Pancreas (tissue), 10 donors: ENCODE results near the gene TNP1. TPM values are rescaled to one million over a fixed set of nuclear protein-coding genes. Genes with fewer than 3 reads are reported as not detected.

Experiments used
- ATAC-seq, 4 donors: fragments of 200-7000 bp; cut with Tn5 transposase; one replicate each; pipeline versions ENCODE4 v1.8.0 to v1.9.1; 2020; ENCODE audit warnings: mild to moderate bottlenecking in 4 of 4, moderate library complexity in 4 of 4
- DNase-seq, 6 donors: peaks; one replicate each; pipeline ENCODE4 v3.0.0-alpha.2; 2020
- FAIRE-seq: peaks from 2 replicates; lab custom pipeline; 2012; peaks lifted over from hg19 to GRCh38; lab: Jason Lieb, UNC
- H3K27ac ChIP-seq, 4 donors: fragments of 200-600 bp; sonication (generic); 1 replicate in 3 of 4; 2 replicates in 1 of 4; pipeline versions ENCODE4 v1.5.0 to v1.8.0; 2020
- H3K27me3 ChIP-seq, 4 donors: fragments of 200-600 bp; one replicate each; pipeline ENCODE4 v1.8.0; 2021
- H3K36me3 ChIP-seq, 3 donors: fragments of 200-600 bp; sonication (generic) in 1 of 3; one replicate each; pipeline versions ENCODE4 v1.5.0 to v1.8.0; 2020 to 2021
- H3K4me1 ChIP-seq, 3 donors: fragments of 200-600 bp; one replicate each; pipeline ENCODE4 v1.8.0; 2021
- H3K4me3 ChIP-seq, 4 donors: fragments of 200-600 bp; sonication (generic) in 2 of 4; one replicate each; pipeline versions ENCODE4 v1.5.0 to v1.8.0; 2020 to 2021
- H3K9me3 ChIP-seq, 4 donors: fragments of 200-600 bp; one replicate each; pipeline ENCODE4 v1.8.0; 2021
- CTCF ChIP-seq, 4 donors: fragments of 200-600 bp; sonication (generic) in 3 of 4; IDR thresholded peaks; one replicate each; pipeline versions ENCODE4 v1.5.0 to v1.8.0; 2021; ENCODE audit warnings: antibody characterized with exemption in 4 of 4
- WGBS, 2 donors: extraction: QIAGEN DNeasy Blood & Tissue Kit; methylation state at CpG; one replicate each; pipeline ENCODE4 v1.1.7; 2013; 5-methylcytosine and 5-hydroxymethylcytosine counted together
- intact Hi-C, 3 donors: fragments of 100-400 bp; cut with DNase I; formaldehyde crosslinking; loops; one replicate each; pipeline versions ENCODE4 v1.11.1 to v1.14.2; 2022
- polyA plus RNA-seq, 2 donors: library from polyadenylated mRNA; stranded (reverse); fragments of 200-250 nt; gene quantifications; one replicate each; pipeline ENCODE4 v1.2.3, GENCODE V29; 2013
- total RNA-seq, 6 donors: library from RNA; stranded (reverse); fragmentation: NEBNext Ultra II Directional in 4 of 6; extraction: Animal tissue kit (Norgen Biotek cat#: 25700) in 4 of 6; gene quantifications; one replicate each; pipeline versions ENCODE4 v1.2.1 to v1.2.4, GENCODE V29; 2021 to 2023
- donor health status: healthy with polysubstance abuse.
- donor health status: DM: no; HTN: no; CAD: no; lungs with moderate emphysema.
- donor health status: DM: no; HTN: no; CAD: no.
- donor health status: control.
- donor health status: control.
- donor health status: Bipolar disorder and iron deficiency.
- donor health status: DM: yes; HTN: yes; CAD: no.
- donor health status: DM: no; HTN: no; CAD: no.
- donor health status: DM: no; HTN: no; CAD: no.
- donor health status: DM: yes; HTN: yes; CAD: no.

The TNP1 gene
- total and polyA plus RNA-seq, 8 donors = not detected

- no peak for TF ChIP-seq CTCF (IDR thresholded peaks at IDR 0.05)
- intact Hi-C loops = no loop called here
- no peak overlapping the region for H3K27ac ChIP-seq
- no peaks in the 10 kb centered on the region for H3K36me3 ChIP-seq
- H3K9me3 ChIP-seq = no peaks in the 10 kb centered on the region
- FAIRE-seq = no peak
- 82 to 88% methylated on average over 3 of the region's 3 CpGs for WGBS, 2 donors
- no peak for DNase-seq
- no peak overlapping the region for H3K4me3 ChIP-seq
- no peaks in the 10 kb centered on the region for H3K4me1 ChIP-seq
- H3K27me3 ChIP-seq = no peaks in the 10 kb centered on the region
- ATAC-seq = no peak
Observed at GRCh38 chr2:216903470-216903869, 43.6 kb upstream of the TNP1 start.

- no peaks in the 10 kb centered on the region for H3K36me3 ChIP-seq
- FAIRE-seq (no peak), DNase-seq (no peak), ATAC-seq (no peak)
- no peak overlapping the region for H3K4me3 ChIP-seq
- no peak overlapping the region for H3K27ac ChIP-seq
- intact Hi-C loops = no loop called here
- no peaks in the 10 kb centered on the region for H3K27me3 ChIP-seq
- no peaks in the 10 kb centered on the region for H3K9me3 ChIP-seq
- no peaks in the 10 kb centered on the region for H3K4me1 ChIP-seq
- no peak for TF ChIP-seq CTCF (IDR thresholded peaks at IDR 0.05)
- WGBS, 2 donors = 80 to 97% methylated on average over 2 of the region's 2 CpGs
Observed at GRCh38 chr2:216901273-216901672, 41.4 kb upstream of the TNP1 start.

- no peak for DNase-seq
Observed at GRCh38 chr2:216900406-216900805, 40.5 kb upstream of the TNP1 start.

GRCh38 chr2:216897561-216898203 is 37.8 kb upstream of the TNP1 start:
- Histone ChIP-seq H3K4me3 (no peak overlapping the region), H3K27ac (no peak overlapping the region), H3K9me3 (no peaks in the 10 kb centered on the region), H3K27me3 (no peaks in the 10 kb centered on the region), H3K36me3 (no peaks in the 10 kb centered on the region), H3K4me1 (no peaks in the 10 kb centered on the region)
- DNase-seq = no peak
- intact Hi-C loops = no loop called here
- 90 to 98% methylated on average over 2 of the region's 2 CpGs for whole genome bisulfite sequencing, 2 donors
- no peak for ATAC-seq
- no peak for FAIRE-seq
- TF ChIP-seq CTCF (IDR thresholded peaks at IDR 0.05) = no peak

More at GRCh38 chr2:216900406-216900805, 40.5 kb upstream of the TNP1 start:
- Histone ChIP-seq H3K36me3 (no peaks in the 10 kb centered on the region), H3K27ac (no peak overlapping the region), H3K9me3 (no peaks in the 10 kb centered on the region), H3K4me3 (no peak overlapping the region), H3K4me1 (no peaks in the 10 kb centered on the region), H3K27me3 (no peaks in the 10 kb centered on the region)
- no peak for ATAC-seq
- intact Hi-C loops = no loop called here
- no peak for FAIRE-seq
- TF ChIP-seq CTCF (IDR thresholded peaks at IDR 0.05) = no peak

- 95% methylated on average over 2 of the region's 2 CpGs for WGBS, 2 donors
- DNase-seq (no peak), ATAC-seq (no peak), FAIRE-seq (no peak)
- TF ChIP-seq CTCF (IDR thresholded peaks at IDR 0.05) = no peak
- Histone ChIP-seq H3K9me3 (no peaks in the 10 kb centered on the region), H3K4me3 (no peak overlapping the region), H3K27ac (no peak overlapping the region), H3K27me3 (no peaks in the 10 kb centered on the region), H3K4me1 (no peaks in the 10 kb centered on the region), H3K36me3 (no peaks in the 10 kb centered on the region)
- intact Hi-C loops = no loop called here
Observed at GRCh38 chr2:216890138-216890537, 30.3 kb upstream of the TNP1 start.
